Measurements from ENCODE around the gene PTS. TPM values are rescaled to one million over a fixed set of nuclear protein-coding genes. Genes with fewer than 3 reads are reported as not detected.
"Not testable (repeated sequence)": the region's sequence is repeated elsewhere in the genome, so short reads cannot be mapped to it uniquely, and the experiment has no call there.

The PTS gene
- total RNA-seq = 10 to 100 TPM; 20.5 to 22.9 TPM

- Mint-ChIP-seq H3K4me1 (peaks cover 32% of the 10 kb centered on the region), H3K36me3 (ENCODE audit: low read depth) (peaks cover 33% of the 10 kb centered on the region), H3K27me3 (no peaks in the 10 kb centered on the region), H3K27ac (peak within 1 kb of the TSS; percentile 90), H3K4me3 (peak within 1 kb of the TSS; percentile 80), H3K9me3 (no peaks in the 10 kb centered on the region)
- CTCF ChIA-PET = interaction anchor here (0.7 to 1.9 kb wide), 3 partner anchors 54 to 1535 kb away, joined by 3 to 22 read pairs (median 9); no protein-coding TSS in a partner anchor
- POLR2A ChIA-PET = interaction anchor here (0.6 to 2.0 kb wide), 9 partner anchors 10 to 381 kb away, joined by 3 to 19 read pairs (median 3); no protein-coding TSS in a partner anchor
- DNase-seq = peak; percentile 87
These were observed at the start of gene PTS for GRCh38 chr11:112226062-112226830. PTS (plus strand) TSS chr11:112226428; CDS start chr11:112226444, 16 bp downstream.

- Mint-ChIP-seq H3K9me3 (peaks cover 2% of the 10 kb centered on the region), H3K27ac (no peak overlapping the region), H3K4me3 (no peak overlapping the region), H3K36me3 (ENCODE audit: low read depth) (no peaks in the 10 kb centered on the region), H3K27me3 (peaks cover 30% of the 10 kb centered on the region), H3K4me1 (peaks cover 10% of the 10 kb centered on the region)
- no peak for DNase-seq
- ChIA-PET CTCF (interaction anchor here (1.0 to 1.2 kb wide), 2 partner anchors 25 to 64 kb away, joined by 3 to 4 read pairs; no protein-coding TSS in a partner anchor), POLR2A (no interaction called here)
These were observed 48.6 kb upstream of the PTS start for GRCh38 chr11:112177589-112177988.

GRCh38 chr11:112178428-112178827, 47.8 kb upstream of the PTS start:
- H3K4me3 Mint-ChIP-seq = no peak overlapping the region
- CTCF ChIA-PET = interaction anchor here (1.0 to 1.2 kb wide), 2 partner anchors 25 to 65 kb away, joined by 3 to 4 read pairs; no protein-coding TSS in a partner anchor
- H3K27ac Mint-ChIP-seq = no peak overlapping the region
- H3K9me3 Mint-ChIP-seq = peaks cover 2% of the 10 kb centered on the region
- peaks cover 30% of the 10 kb centered on the region for H3K27me3 Mint-ChIP-seq
- POLR2A ChIA-PET = no interaction called here
- no peaks in the 10 kb centered on the region for H3K36me3 Mint-ChIP-seq (ENCODE audit: low read depth)
- no peak for DNase-seq
- H3K4me1 Mint-ChIP-seq = peaks cover 10% of the 10 kb centered on the region

- no peak overlapping the region for H3K4me3 Mint-ChIP-seq
- POLR2A ChIA-PET = no interaction called here
- peaks cover 10% of the 10 kb centered on the region for H3K4me1 Mint-ChIP-seq
- CTCF ChIA-PET = interaction anchor here (1.0 kb wide), 1 partner anchor 65 kb away, joined by 4 read pairs; no protein-coding TSS in a partner anchor
- peaks cover 34% of the 10 kb centered on the region for H3K27me3 Mint-ChIP-seq
- no peak for DNase-seq
- H3K9me3 Mint-ChIP-seq = peaks cover 2% of the 10 kb centered on the region
- H3K27ac Mint-ChIP-seq = no peak overlapping the region
- no peaks in the 10 kb centered on the region for H3K36me3 Mint-ChIP-seq (ENCODE audit: low read depth)
These were observed 47.3 kb upstream of the PTS start for GRCh38 chr11:112178936-112179335.

GRCh38 chr11:112179601-112180000, 46.6 kb upstream of the PTS start:
- Mint-ChIP-seq H3K9me3 (peaks cover 2% of the 10 kb centered on the region), H3K27ac (no peak overlapping the region), H3K4me3 (no peak overlapping the region), H3K27me3 (peaks cover 33% of the 10 kb centered on the region), H3K36me3 (ENCODE audit: low read depth) (no peaks in the 10 kb centered on the region), H3K4me1 (peaks cover 9% of the 10 kb centered on the region)
- DNase-seq = no peak
- ChIA-PET POLR2A (no interaction called here), CTCF (no interaction called here)

GRCh38 chr11:112182867-112183266, 43.4 kb upstream of the PTS start:
- DNase-seq = no peak
- ChIA-PET POLR2A (no interaction called here), CTCF (no interaction called here)
- H3K27me3 Mint-ChIP-seq = peaks cover 21% of the 10 kb centered on the region
- H3K4me1 Mint-ChIP-seq = no peaks in the 10 kb centered on the region
- no peaks in the 10 kb centered on the region for H3K36me3 Mint-ChIP-seq (ENCODE audit: low read depth)
- H3K27ac Mint-ChIP-seq = no peak overlapping the region
- H3K4me3 Mint-ChIP-seq = no peak overlapping the region
- peaks cover 2% of the 10 kb centered on the region for H3K9me3 Mint-ChIP-seq

- DNase-seq = no peak
- H3K36me3 Mint-ChIP-seq (ENCODE audit: low read depth) = no peaks in the 10 kb centered on the region
- peaks cover 7% of the 10 kb centered on the region for H3K27me3 Mint-ChIP-seq
- H3K4me1 Mint-ChIP-seq = no peaks in the 10 kb centered on the region
- CTCF ChIA-PET = no interaction called here
- H3K9me3 Mint-ChIP-seq = peaks cover 2% of the 10 kb centered on the region
- no peak overlapping the region for H3K4me3 Mint-ChIP-seq
- POLR2A ChIA-PET = no interaction called here
- H3K27ac Mint-ChIP-seq = no peak overlapping the region
These were observed 40.3 kb upstream of the PTS start for GRCh38 chr11:112185883-112186282.

GRCh38 chr11:112186304-112186703, 39.9 kb upstream of the PTS start:
- H3K4me3 Mint-ChIP-seq = no peak overlapping the region
- peaks cover 6% of the 10 kb centered on the region for H3K27me3 Mint-ChIP-seq
- H3K9me3 Mint-ChIP-seq = peaks cover 2% of the 10 kb centered on the region
- no peaks in the 10 kb centered on the region for H3K36me3 Mint-ChIP-seq (ENCODE audit: low read depth)
- DNase-seq = no peak
- ChIA-PET CTCF (no interaction called here), POLR2A (no interaction called here)
- H3K27ac Mint-ChIP-seq = no peak overlapping the region
- H3K4me1 Mint-ChIP-seq = no peaks in the 10 kb centered on the region

GRCh38 chr11:112195113-112195512, 31.1 kb upstream of the PTS start:
- H3K27ac Mint-ChIP-seq; POLR2A ChIA-PET; H3K4me1 Mint-ChIP-seq; DNase-seq; H3K9me3 Mint-ChIP-seq; CTCF ChIA-PET; H3K4me3 Mint-ChIP-seq; H3K36me3 Mint-ChIP-seq (ENCODE audit: low read depth): not testable (repeated sequence)
- peaks cover 12% of the 10 kb centered on the region for H3K27me3 Mint-ChIP-seq

GRCh38 chr11:112195951-112196351, 30.3 kb upstream of the PTS start:
- H3K4me3 Mint-ChIP-seq = no peak overlapping the region
- no peaks in the 10 kb centered on the region for H3K4me1 Mint-ChIP-seq
- POLR2A ChIA-PET = no interaction called here
- no peaks in the 10 kb centered on the region for H3K36me3 Mint-ChIP-seq (ENCODE audit: low read depth)
- peaks cover 2% of the 10 kb centered on the region for H3K9me3 Mint-ChIP-seq
- peaks cover 12% of the 10 kb centered on the region for H3K27me3 Mint-ChIP-seq
- DNase-seq = no peak
- no peak overlapping the region for H3K27ac Mint-ChIP-seq
- CTCF ChIA-PET = no interaction called here

GRCh38 chr11:112196519-112197087, 29.6 kb upstream of the PTS start:
- Mint-ChIP-seq H3K4me3 (no peak overlapping the region), H3K27ac (no peak overlapping the region), H3K36me3 (ENCODE audit: low read depth) (no peaks in the 10 kb centered on the region), H3K9me3 (peaks cover 2% of the 10 kb centered on the region), H3K27me3 (peaks cover 12% of the 10 kb centered on the region), H3K4me1 (no peaks in the 10 kb centered on the region)
- no peak for DNase-seq
- ChIA-PET POLR2A (no interaction called here), CTCF (no interaction called here)

- H3K4me3 Mint-ChIP-seq; H3K4me1 Mint-ChIP-seq; H3K27ac Mint-ChIP-seq; DNase-seq; H3K9me3 Mint-ChIP-seq; H3K27me3 Mint-ChIP-seq; H3K36me3 Mint-ChIP-seq (ENCODE audit: low read depth); POLR2A ChIA-PET: not testable (repeated sequence)
- CTCF ChIA-PET = interaction anchor here (0.9 kb wide), 1 partner anchor 81 kb away, joined by 5 read pairs; no protein-coding TSS in a partner anchor
These were observed 27.1 kb upstream of the PTS start for GRCh38 chr11:112199101-112199500.

GRCh38 chr11:112200252-112200651, 26.0 kb upstream of the PTS start:
- Mint-ChIP-seq H3K27ac (no peak overlapping the region), H3K36me3 (ENCODE audit: low read depth) (no peaks in the 10 kb centered on the region), H3K9me3 (peaks cover 2% of the 10 kb centered on the region), H3K27me3 (peaks cover 8% of the 10 kb centered on the region), H3K4me3 (no peak overlapping the region), H3K4me1 (no peaks in the 10 kb centered on the region)
- ChIA-PET CTCF (interaction anchor here (0.6 kb wide), 1 partner anchor 340 kb away, joined by 3 read pairs; no protein-coding TSS in a partner anchor), POLR2A (no interaction called here)
- DNase-seq = no peak

- Mint-ChIP-seq H3K4me3 (no peak overlapping the region), H3K9me3 (no peaks in the 10 kb centered on the region), H3K27ac (no peak overlapping the region), H3K36me3 (ENCODE audit: low read depth) (no peaks in the 10 kb centered on the region), H3K27me3 (peaks cover 9% of the 10 kb centered on the region), H3K4me1 (no peaks in the 10 kb centered on the region)
- no peak for DNase-seq
- POLR2A ChIA-PET = no interaction called here
- CTCF ChIA-PET = no interaction called here
These were observed 20.2 kb upstream of the PTS start for GRCh38 chr11:112206071-112206470.

Measured in activated CD4-positive, alpha-beta memory T cell treated with anti-CD3 and anti-CD28 coated beads, Interleukin-2, amount 10 ng/mL, durations not matched to agents 7 days and 5 days (primary cell).